CD4-positive, CD25-positive, alpha-beta regulatory T cell (primary cell): ENCODE results near the gene FADS3. TPM values are rescaled to one million over a fixed set of nuclear protein-coding genes. Genes with fewer than 3 reads are reported as not detected.
"Not testable (repeated sequence)": the region's sequence is repeated elsewhere in the genome, so short reads cannot be mapped to it uniquely, and the experiment has no call there.

Experiments used
- ATAC-seq, 2 donors: fragments of 150-1000 bp; cut with Tn5 transposase; one replicate each; pipeline ENCODE4 v1.10.0; 2021; ENCODE audit warnings: low read depth in 2 of 2, moderate number of reproducible peaks in 2 of 2, moderate library complexity in 1 of 2
- DNase-seq, 3 donors: peaks; one replicate each; pipeline versions ENCODE4 v3.0.0 to v3.0.0-alpha.2; 2012 to 2022; ENCODE audit warnings: mixed read lengths in 1 of 3
- H3K27ac ChIP-seq: one replicate; pipeline ENCODE4 v1.7.0; 2013; ENCODE audit warnings: mild to moderate bottlenecking, low read length; ENCODE audit not compliant: insufficient read depth, poor library complexity, severe bottlenecking
- H3K27me3 ChIP-seq: one replicate; pipeline ENCODE4 v1.7.0; 2013; ENCODE audit warnings: low read length; ENCODE audit not compliant: control insufficient read depth, insufficient read depth
- H3K36me3 ChIP-seq: one replicate; pipeline ENCODE4 v1.7.0; 2013; ENCODE audit warnings: mild to moderate bottlenecking, low read length, moderate library complexity; ENCODE audit not compliant: control insufficient read depth, insufficient read depth
- H3K4me1 ChIP-seq: 2 replicates; pipeline ENCODE4 v1.7.0; 2013; ENCODE audit warnings: mild to moderate bottlenecking, low read length; ENCODE audit not compliant: insufficient read depth, control insufficient read depth, poor library complexity, severe bottlenecking
- H3K4me3 ChIP-seq: one replicate; pipeline ENCODE4 v1.7.0; 2013; ENCODE audit warnings: low read depth, mild to moderate bottlenecking, low read length, moderate library complexity
- H3K9me3 ChIP-seq, 2 experiments: 1 replicate in 1 of 2; 2 replicates in 1 of 2; pipeline ENCODE4 v1.7.0; 2013; ENCODE audit warnings: low read length in 2 of 2, mild to moderate bottlenecking in 1 of 2, moderate library complexity in 1 of 2; ENCODE audit not compliant: control insufficient read depth in 2 of 2
- H3K27ac Mint-ChIP-seq, 3 donors: one replicate each; pipeline ENCODE4 v1.8.0; 2020 to 2022; ENCODE audit warnings: mild to moderate bottlenecking in 3 of 3, mixed read lengths in 3 of 3, moderate library complexity in 2 of 3
- H3K27me3 Mint-ChIP-seq: one replicate; pipeline ENCODE4 v1.8.0; 2022; ENCODE audit warnings: mild to moderate bottlenecking, mixed read lengths
- H3K36me3 Mint-ChIP-seq: one replicate; pipeline ENCODE4 v1.8.0; 2020; ENCODE audit warnings: mixed read lengths
- H3K4me1 Mint-ChIP-seq, 4 donors: one replicate each; pipeline ENCODE4 v1.8.0; 2020 to 2022; ENCODE audit warnings: mixed read lengths in 4 of 4, mild to moderate bottlenecking in 1 of 4
- H3K4me3 Mint-ChIP-seq, 4 donors: one replicate each; pipeline ENCODE4 v1.8.0; 2020 to 2022; ENCODE audit warnings: mild to moderate bottlenecking in 4 of 4, mixed read lengths in 4 of 4, moderate library complexity in 3 of 4
- H3K9me3 Mint-ChIP-seq, 7 donors: one replicate each; pipeline ENCODE4 v1.8.0; 2020 to 2022; ENCODE audit warnings: mixed read lengths in 7 of 7, mild to moderate bottlenecking in 3 of 7, moderate library complexity in 2 of 7
- polyA plus RNA-seq, 4 donors: library from polyadenylated mRNA; unstranded; fragments of 300-500 nt; fragmentation: Illumina TruSeq; gene quantifications; one replicate each; pipeline ENCODE4 v1.2.3, GENCODE V29; 2021
- total RNA-seq: library from RNA; stranded (reverse); gene quantifications from one replicate; pipeline ENCODE4 v1.2.3, GENCODE V29; 2022

FADS3 gene
- total and polyA plus RNA-seq, 5 donors from 2014 or later = 0.87 to 15.8 (median 1.4) TPM

DNA sequence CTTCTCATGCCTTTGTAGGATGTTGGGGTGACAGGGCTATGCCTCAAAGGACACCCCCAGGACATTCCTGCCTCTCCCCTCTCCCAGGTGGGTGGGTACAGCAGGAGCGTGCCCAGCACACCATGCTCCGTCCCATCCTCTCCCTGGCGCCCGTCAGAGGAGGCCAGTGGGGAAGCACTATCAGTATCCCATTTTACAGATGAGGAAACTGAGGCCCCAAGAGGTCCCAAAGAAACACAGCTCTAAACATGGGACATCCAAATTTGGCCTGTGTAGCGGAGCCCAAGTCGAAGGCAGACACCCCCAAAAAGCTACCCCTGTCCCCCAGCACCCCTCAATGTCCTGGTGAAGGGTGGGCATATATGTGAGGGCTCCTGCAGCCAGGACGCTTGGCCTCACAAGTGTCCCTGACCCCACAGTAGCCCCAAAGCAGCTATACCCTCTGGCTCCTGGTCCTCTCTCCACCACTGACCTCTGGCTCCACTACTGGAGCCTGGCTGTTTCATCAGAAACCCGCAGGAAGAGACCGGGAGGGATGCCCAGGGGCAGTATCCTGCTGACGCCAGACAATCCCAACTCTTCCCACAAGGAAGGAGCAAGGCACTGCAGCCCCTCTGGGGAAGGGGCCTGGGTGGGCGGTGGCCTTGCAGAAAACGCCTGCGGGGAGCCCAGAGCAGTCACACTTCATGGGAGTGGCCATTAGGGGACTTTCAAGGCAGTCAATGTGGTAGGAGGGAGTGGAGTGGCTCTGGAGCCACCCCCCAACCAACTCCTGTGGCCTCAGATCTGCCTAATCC lies 5.4 kb downstream of the FADS3 start:
- no peak overlapping the region for H3K4me3 ChIP-seq
- Mint-ChIP-seq H3K4me3 (no peak overlapping the region), H3K36me3 (no peaks in the 10 kb centered on the region), H3K27me3 (peaks cover 4% of the 10 kb centered on the region), H3K9me3 (no peaks in the 10 kb centered on the region), H3K4me1 (peaks cover 0 to 5% (median 0%) of the 10 kb centered on the region in 4 donors), H3K27ac (no peak overlapping the region)
- no peaks in the 10 kb centered on the region for H3K27me3 ChIP-seq
- no peaks in the 10 kb centered on the region for H3K36me3 ChIP-seq
- H3K27ac ChIP-seq = no peak overlapping the region
- DNase-seq = no peak
- ATAC-seq = no peak
- peaks cover 9% of the 10 kb centered on the region for H3K4me1 ChIP-seq
- H3K9me3 ChIP-seq = no peaks in the 10 kb centered on the region

DNA sequence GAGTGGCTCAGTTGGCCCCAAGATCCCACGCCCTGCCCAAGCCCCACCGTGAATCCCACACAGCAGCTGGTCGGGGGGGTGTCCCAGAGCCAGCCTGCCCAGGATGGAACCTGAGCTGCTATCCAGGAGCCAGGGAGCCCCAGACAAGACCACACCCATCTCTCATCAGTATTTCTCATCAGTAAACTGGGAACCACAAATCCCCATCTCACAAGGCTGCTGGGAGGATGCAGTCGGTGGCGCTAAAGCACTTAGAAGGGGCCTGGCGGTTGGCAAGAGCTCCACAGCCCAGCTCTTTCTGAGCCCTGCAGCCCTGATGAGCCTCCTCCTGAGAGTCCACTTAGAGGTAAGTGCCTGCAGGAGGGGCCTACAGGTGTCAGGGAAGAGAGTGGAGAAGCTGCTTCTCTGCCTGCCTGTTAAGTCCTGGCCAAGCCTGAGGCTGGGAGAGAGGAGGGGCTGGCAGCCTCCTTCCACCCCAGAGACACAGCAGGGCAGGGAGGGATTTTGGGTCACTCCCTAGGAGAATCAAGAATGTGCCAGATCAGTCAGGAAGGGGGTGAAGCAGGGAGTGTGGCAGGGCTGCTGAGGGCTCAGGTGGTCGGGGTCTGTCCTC lies 6.1 kb downstream of the FADS3 start:
- ATAC-seq = no peak

DNA sequence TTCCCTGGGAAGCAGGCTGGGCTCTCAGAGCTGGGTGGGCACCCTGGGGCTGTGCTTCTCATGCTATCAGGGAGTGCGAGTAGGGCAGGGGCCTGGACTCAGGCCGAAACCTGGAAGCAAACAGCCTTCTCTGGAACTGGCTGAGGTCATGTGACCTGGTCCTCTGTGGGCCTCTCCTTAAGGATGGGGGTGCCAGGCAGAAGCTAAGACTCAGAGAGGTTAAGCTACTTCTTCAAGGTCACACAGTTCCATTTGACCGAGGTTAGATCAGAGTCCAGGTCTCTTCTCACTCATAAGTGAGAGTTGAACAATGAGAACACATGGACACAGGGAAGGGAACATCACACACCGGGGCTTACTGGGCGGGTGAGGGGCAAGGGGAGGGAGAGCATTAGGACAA lies 7.4 kb downstream of the FADS3 start:
- Histone ChIP-seq H3K4me1 (no peaks in the 10 kb centered on the region), H3K27me3 (no peaks in the 10 kb centered on the region), H3K4me3 (no peak overlapping the region), H3K36me3 (no peaks in the 10 kb centered on the region), H3K9me3 (no peaks in the 10 kb centered on the region), H3K27ac (no peak overlapping the region)
- ATAC-seq (no peak), DNase-seq (no peak)
- Mint-ChIP-seq H3K4me3 (no peak overlapping the region), H3K27ac (no peak overlapping the region), H3K4me1 (no peaks in the 10 kb centered on the region), H3K27me3 (peaks cover 4% of the 10 kb centered on the region), H3K36me3 (no peaks in the 10 kb centered on the region), H3K9me3 (no peaks in the 10 kb centered on the region)

More for the DNA sequence above, 6.1 kb downstream of the FADS3 start:
- H3K4me1 ChIP-seq = peaks cover 2% of the 10 kb centered on the region
- Mint-ChIP-seq H3K4me3 (no peak overlapping the region), H3K4me1 (no peaks in the 10 kb centered on the region), H3K36me3 (no peaks in the 10 kb centered on the region), H3K27ac (no peak overlapping the region), H3K9me3 (no peaks in the 10 kb centered on the region), H3K27me3 (peaks cover 4% of the 10 kb centered on the region)
- no peak for DNase-seq
- no peak overlapping the region for H3K4me3 ChIP-seq
- no peak overlapping the region for H3K27ac ChIP-seq
- H3K27me3 ChIP-seq = no peaks in the 10 kb centered on the region
- H3K36me3 ChIP-seq = no peaks in the 10 kb centered on the region
- H3K9me3 ChIP-seq = no peaks in the 10 kb centered on the region

DNA sequence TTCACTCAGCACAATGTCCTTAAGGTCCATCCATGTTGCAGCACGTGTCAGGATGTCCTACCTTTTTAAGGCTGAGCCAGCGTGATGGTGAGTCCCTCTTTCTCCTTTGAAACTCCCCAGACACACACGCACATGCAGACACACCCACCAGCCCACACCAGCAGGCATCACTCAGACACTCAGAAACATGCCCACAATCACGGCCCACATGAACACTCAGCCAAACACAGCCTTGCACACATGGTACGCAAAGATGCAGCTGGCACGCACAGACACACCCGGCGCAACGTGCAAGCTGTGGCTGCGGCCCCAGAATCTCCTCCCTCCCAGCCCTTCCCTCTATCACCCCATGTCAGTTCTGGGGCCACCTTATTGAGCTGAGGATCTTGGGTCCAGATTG lies 8.0 kb downstream of the FADS3 start:
- Mint-ChIP-seq H3K4me1 (no peaks in the 10 kb centered on the region), H3K4me3 (no peak overlapping the region), H3K27me3 (peaks cover 4% of the 10 kb centered on the region), H3K9me3 (no peaks in the 10 kb centered on the region), H3K27ac (peak overlapping the region in 1 of 3 donors; percentile 86), H3K36me3 (no peaks in the 10 kb centered on the region)
- no peaks in the 10 kb centered on the region for H3K9me3 ChIP-seq
- ATAC-seq (no peak), DNase-seq (no peak)
- no peaks in the 10 kb centered on the region for H3K36me3 ChIP-seq
- H3K27ac ChIP-seq = no peak overlapping the region
- H3K4me1 ChIP-seq = no peaks in the 10 kb centered on the region
- H3K4me3 ChIP-seq = no peak overlapping the region
- no peaks in the 10 kb centered on the region for H3K27me3 ChIP-seq

DNA sequence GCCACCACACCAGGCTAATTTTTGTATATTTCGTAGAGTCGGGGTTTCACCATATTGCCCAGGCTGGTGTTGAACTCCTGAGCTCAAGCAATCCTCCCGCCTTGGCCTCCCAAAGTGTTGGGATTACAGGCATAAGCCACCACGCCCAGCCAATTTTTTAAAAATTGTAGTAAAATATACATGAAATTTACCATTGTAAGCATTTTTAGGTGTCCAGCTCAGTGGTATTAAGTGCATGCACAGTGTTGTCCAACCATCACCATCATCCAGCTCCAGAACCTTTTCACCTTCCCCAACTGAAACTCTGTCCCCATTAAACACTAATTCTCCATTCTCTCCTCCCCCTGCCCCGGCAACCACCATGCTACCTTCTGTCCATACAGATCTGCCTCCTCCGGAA lies 8.5 kb downstream of the FADS3 start:
- no peak overlapping the region for H3K4me3 Mint-ChIP-seq
- DNase-seq = no peak
- H3K9me3 Mint-ChIP-seq = no peaks in the 10 kb centered on the region
- ATAC-seq = no peak
- Histone ChIP-seq H3K4me3 (no peak overlapping the region), H3K4me1 (no peaks in the 10 kb centered on the region), H3K9me3 (no peaks in the 10 kb centered on the region), H3K27me3 (no peaks in the 10 kb centered on the region), H3K36me3 (no peaks in the 10 kb centered on the region), H3K27ac (no peak overlapping the region)
- no peaks in the 10 kb centered on the region for H3K36me3 Mint-ChIP-seq
- H3K27me3 Mint-ChIP-seq = peaks cover 4% of the 10 kb centered on the region
- no peaks in the 10 kb centered on the region for H3K4me1 Mint-ChIP-seq
- no peak overlapping the region for H3K27ac Mint-ChIP-seq

DNA sequence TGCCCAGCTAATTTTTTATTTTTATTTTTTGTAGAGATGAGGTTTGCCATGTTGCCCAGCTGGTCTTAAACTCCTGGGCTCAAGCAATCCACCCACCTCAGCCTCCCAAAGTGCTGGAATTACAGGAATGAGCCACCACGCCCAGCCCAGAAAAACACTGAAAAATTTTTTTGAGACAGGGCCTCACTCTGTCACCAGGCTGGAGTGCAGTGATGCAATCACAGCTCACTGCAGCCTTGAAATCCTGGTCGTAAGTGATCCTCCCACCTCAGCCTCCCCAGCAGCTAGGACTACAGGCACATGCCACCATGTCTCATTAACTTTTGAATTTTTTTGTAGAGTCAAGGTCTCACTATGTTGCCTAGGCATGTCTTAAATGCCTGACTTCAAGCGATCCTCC lies 9.1 kb downstream of the FADS3 start:
- not testable (repeated sequence) for H3K4me3 Mint-ChIP-seq, H3K27ac ChIP-seq, H3K9me3 Mint-ChIP-seq, H3K36me3 ChIP-seq, H3K36me3 Mint-ChIP-seq, H3K4me1 ChIP-seq, H3K9me3 ChIP-seq, H3K4me3 ChIP-seq, DNase-seq, H3K27me3 Mint-ChIP-seq, ATAC-seq, H3K27me3 ChIP-seq, H3K4me1 Mint-ChIP-seq, H3K27ac Mint-ChIP-seq

DNA sequence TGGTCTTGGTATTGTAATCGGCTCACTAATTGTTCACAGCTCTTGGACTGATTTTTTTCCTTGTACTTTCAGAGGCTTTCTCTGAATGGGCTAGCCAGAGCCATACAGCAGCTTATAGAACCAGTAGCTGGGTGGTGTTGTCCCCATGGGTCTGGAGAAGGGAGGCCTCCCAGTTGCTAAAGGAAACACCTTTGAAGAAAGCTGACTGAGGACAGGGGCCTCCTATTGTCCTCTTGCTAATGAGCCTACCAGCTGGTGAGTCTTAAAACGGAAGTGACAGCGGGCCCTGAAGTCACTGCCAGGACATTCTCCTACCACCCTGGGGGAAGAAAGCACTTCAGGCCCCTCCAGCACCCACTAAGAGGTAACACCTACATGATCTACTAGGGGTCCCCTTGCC lies 9.9 kb downstream of the FADS3 start:
- Mint-ChIP-seq H3K27ac (no peak overlapping the region), H3K4me1 (no peaks in the 10 kb centered on the region), H3K27me3 (peaks cover 4% of the 10 kb centered on the region), H3K4me3 (no peak overlapping the region), H3K9me3 (no peaks in the 10 kb centered on the region), H3K36me3 (no peaks in the 10 kb centered on the region)
- no peaks in the 10 kb centered on the region for H3K27me3 ChIP-seq
- no peak overlapping the region for H3K4me3 ChIP-seq
- ATAC-seq = no peak
- no peaks in the 10 kb centered on the region for H3K4me1 ChIP-seq
- no peak overlapping the region for H3K27ac ChIP-seq
- no peaks in the 10 kb centered on the region for H3K36me3 ChIP-seq
- no peak for DNase-seq
- no peaks in the 10 kb centered on the region for H3K9me3 ChIP-seq

DNA sequence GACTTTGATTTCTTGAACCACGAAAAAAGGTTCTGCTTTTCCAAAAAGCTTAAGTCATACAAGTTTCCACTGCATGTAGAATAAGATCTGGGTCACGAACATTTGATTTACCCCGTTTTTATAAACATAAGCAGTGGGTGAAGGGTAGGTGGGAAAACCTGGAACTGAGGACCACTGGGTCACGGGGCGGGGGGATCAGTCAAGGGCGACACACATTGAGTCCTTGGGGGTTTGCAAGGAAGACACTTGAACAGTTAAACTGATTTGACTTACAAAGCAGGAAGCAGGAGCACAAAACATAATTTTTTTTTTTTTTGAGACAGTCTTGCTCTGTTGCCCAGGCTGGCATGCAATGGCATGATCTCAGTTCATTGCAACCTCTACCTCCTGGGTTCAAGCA lies 10.9 kb downstream of the FADS3 start:
- Mint-ChIP-seq H3K36me3 (no peaks in the 10 kb centered on the region), H3K9me3 (no peaks in the 10 kb centered on the region), H3K4me1 (no peaks in the 10 kb centered on the region), H3K27me3 (peaks cover 4% of the 10 kb centered on the region), H3K27ac (no peak overlapping the region), H3K4me3 (no peak overlapping the region)
- Histone ChIP-seq H3K4me1 (no peaks in the 10 kb centered on the region), H3K9me3 (no peaks in the 10 kb centered on the region), H3K4me3 (no peak overlapping the region), H3K27ac (no peak overlapping the region), H3K36me3 (no peaks in the 10 kb centered on the region), H3K27me3 (no peaks in the 10 kb centered on the region)
- DNase-seq (no peak), ATAC-seq (no peak)
